HepG2 (cell line): Measurements from ENCODE around the gene FKBP1A. TPM values are rescaled to one million over a fixed set of nuclear protein-coding genes. Genes with fewer than 3 reads are reported as not detected.

ENCODE experiments used
- ATF7-NPFF ChIP-seq: sonication (generic); formaldehyde crosslinking; IDR thresholded peaks from 2 replicates; pipeline ENCODE4 v1.8.1; 2023; ENCODE audit warnings: mild to moderate bottlenecking, low read depth, missing genetic modification reagents, moderate library complexity
- CTCF ChIP-seq: sonication (generic); formaldehyde crosslinking; IDR thresholded peaks from 2 replicates; pipeline ENCODE4 v1.5.0; 2020; ENCODE audit warnings: mild to moderate bottlenecking, missing genetic modification reagents, moderate library complexity
- GPBP1L1 ChIP-seq: sonication (generic); formaldehyde crosslinking; IDR thresholded peaks from 2 replicates; pipeline ENCODE4 v1.5.0; 2020; ENCODE audit warnings: mild to moderate bottlenecking, missing genetic modification reagents
- HDAC6 ChIP-seq: fragments of 200-600 bp; sonication (generic); IDR thresholded peaks from 2 replicates; pipeline ENCODE4 v1.7.0; 2017; ENCODE audit warnings: mild to moderate bottlenecking, antibody characterized with exemption, low read length, low read depth
- KDM2A ChIP-seq: sonication (generic); formaldehyde crosslinking; IDR thresholded peaks from 2 replicates; pipeline ENCODE4 v1.4.0; 2020; ENCODE audit warnings: low read depth, missing genetic modification reagents, borderline replicate concordance
- MATR3 ChIP-seq: sonication (generic); formaldehyde crosslinking; IDR thresholded peaks from 2 replicates; pipeline ENCODE4 v1.4.0; 2020; ENCODE audit warnings: missing genetic modification reagents
- SMC3 ChIP-seq: IDR thresholded peaks from 2 replicates; pipeline ENCODE4 v1.6.1; 2011; ENCODE audit warnings: low read length, improper control_type of control experiment
- STAG1 ChIP-seq: sonication (generic); formaldehyde crosslinking; IDR thresholded peaks from 2 replicates; pipeline ENCODE4 v1.4.0; 2020; ENCODE audit warnings: missing genetic modification reagents
- ZBTB33 ChIP-seq: sonication (generic); formaldehyde crosslinking; IDR thresholded peaks from 2 replicates; pipeline ENCODE4 v1.4.0; 2020; ENCODE audit warnings: missing genetic modification reagents
- ZNF280D ChIP-seq: sonication (generic); formaldehyde crosslinking; IDR thresholded peaks from 2 replicates; pipeline ENCODE4 v1.5.1; 2020; ENCODE audit warnings: mild to moderate bottlenecking, missing genetic modification reagents
- ZNF646 ChIP-seq: sonication (generic); formaldehyde crosslinking; IDR thresholded peaks from 2 replicates; pipeline ENCODE4 v1.9.0; 2021; ENCODE audit warnings: mild to moderate bottlenecking, missing genetic modification reagents
- ZNF775 ChIP-seq: sonication (generic); formaldehyde crosslinking; IDR thresholded peaks from 2 replicates; pipeline ENCODE4 v1.4.0; 2020; ENCODE audit warnings: missing genetic modification reagents, mild to moderate bottlenecking, moderate library complexity, borderline replicate concordance
- ZSCAN21 ChIP-seq: sonication (generic); formaldehyde crosslinking; IDR thresholded peaks from 2 replicates; pipeline ENCODE4 v1.8.0; 2022; ENCODE audit warnings: mild to moderate bottlenecking, missing genetic modification reagents, moderate library complexity, borderline replicate concordance
- polyA plus RNA-seq, 8 experiments: library from polyadenylated mRNA; depleted of rRNA in 3 of 8; stranded (reverse) in 7 of 8; unstranded in 1 of 8; fragments of >200 nt; fragmentation: Illumina TruSeq in 4 of 8; extraction: Trizol in 4 of 8; gene quantifications; 2 replicates each; pipeline versions ENCODE4 v1.2.1 to v1.2.3, GENCODE V29; 2011 to 2016; ENCODE audit warnings: low read depth in 4 of 8, missing spikeins in 1 of 8, mixed read lengths in 1 of 8; ENCODE audit not compliant: insufficient read depth in 1 of 8
- total RNA-seq, 5 experiments: library from RNA; depleted of rRNA; stranded (reverse); fragments of >200 nt; fragmentation: Illumina TruSeq; extraction: Trizol; gene quantifications; 2 replicates each; pipeline ENCODE4 v1.2.3, GENCODE V29; 2016; ENCODE audit warnings: low read depth in 1 of 5

Gene FKBP1A
- total and polyA plus RNA-seq, 2 of the 13 experiments (the other 11 are each of a cell fraction or from before 2014, with no cell fraction given), result 119 to 468 TPM

- TF ChIP-seq ZNF646 (CRISPR knock-in tag) (0 out of 2 replicates have a peak, but pooled peaks have one; percentile 35), ZNF280D (CRISPR knock-in tag) (no peak), ZNF775 (no peak), SMC3 (peak; percentile 99), ZSCAN21 (CRISPR knock-in tag) (no peak), MATR3 (CRISPR knock-in tag) (no peak), STAG1 (peak; percentile 97), ZBTB33 (CRISPR knock-in tag) (no peak), KDM2A (CRISPR knock-in tag) (peak; percentile 47; the same call in 1 of the 2 replicates), CTCF (CRISPR knock-in tag) (peak; percentile 98), HDAC6 (no peak), GPBP1L1 (CRISPR knock-in tag) (no peak), ATF7-NPFF (no peak)
Measured at GRCh38 chr20:1437235-1437904, 44.5 kb upstream of the FKBP1A start (continued).
